Tongue (tissue), 2 donors: Measurements from ENCODE around the gene SLC12A2. TPM values are rescaled to one million over a fixed set of nuclear protein-coding genes. Genes with fewer than 3 reads are reported as not detected.
A peak's percentile ranks its signal among the peaks of the same experiment; 100 is the strongest.

Experiments
- DNase-seq: peaks from one replicate; pipeline ENCODE4 v3.0.0-alpha.2; 2015
- total RNA-seq: library from RNA; depleted of rRNA; stranded (reverse); fragments of >200 nt; gene quantifications from one replicate; pipeline ENCODE4 v1.2.3, GENCODE V29; 2014

SLC12A2 gene
- total RNA-seq, 1 donor from 2014 or later: 108 TPM

DNA sequence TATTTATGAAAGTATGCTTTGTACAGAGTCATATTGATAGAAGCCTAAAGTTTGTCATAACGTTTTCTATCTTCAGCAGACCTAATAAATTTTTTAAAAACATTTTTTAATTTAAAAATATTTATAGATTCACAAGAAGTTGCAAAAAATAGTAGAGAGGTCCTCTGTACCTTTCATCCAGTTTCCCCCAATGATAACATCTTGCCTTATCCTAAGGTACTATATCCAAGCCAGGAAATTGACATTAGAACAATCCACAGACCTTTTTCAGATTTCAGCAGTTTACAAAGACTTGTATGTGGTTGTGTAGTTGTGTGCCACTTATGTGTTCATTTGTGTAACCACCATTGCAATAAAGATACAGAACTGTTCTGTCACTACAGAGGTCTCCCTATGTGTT is 88.5 kb downstream of the SLC12A2 start:
- no peak for DNase-seq

DNA sequence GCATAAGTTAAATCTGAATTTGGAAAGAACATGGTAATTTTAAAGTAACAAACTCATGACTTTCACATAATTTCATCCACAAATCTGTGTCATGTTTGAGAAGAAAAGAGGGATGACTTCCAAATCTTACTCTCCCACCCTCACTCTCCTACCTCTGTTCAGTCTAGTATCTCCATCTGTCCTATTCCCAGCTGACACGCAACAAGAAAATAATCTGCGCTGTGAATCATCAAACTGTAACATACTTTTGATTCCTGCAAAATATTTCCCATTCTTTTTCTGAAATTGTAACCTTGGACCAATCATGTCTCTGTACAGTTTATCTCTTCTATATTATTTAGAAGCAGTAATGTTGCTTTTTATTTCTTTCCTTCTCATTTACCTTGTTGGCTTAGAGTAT is 91.4 kb downstream of the SLC12A2 start:
- no peak for DNase-seq

DNA sequence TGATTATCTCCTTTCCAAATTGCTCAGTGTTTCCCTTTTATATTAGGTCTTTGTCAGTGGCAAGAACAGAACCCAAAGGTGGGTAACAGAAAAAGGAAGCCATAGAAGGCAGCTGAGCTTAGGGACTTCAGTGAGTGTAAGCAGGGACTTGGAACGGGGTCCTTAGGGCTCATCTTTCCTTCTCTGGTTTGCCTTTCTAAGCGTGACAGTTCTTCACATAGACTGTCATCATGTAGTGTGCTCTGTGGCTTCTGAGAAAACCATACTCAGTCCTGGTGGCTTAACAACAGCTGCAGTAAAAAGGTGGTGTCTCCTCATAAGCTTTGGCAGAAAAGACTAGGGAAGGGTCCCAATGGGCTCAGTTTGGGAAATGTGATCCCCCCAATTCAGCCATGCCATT is 108.8 kb downstream of the SLC12A2 start:
- DNase-seq: no peak

DNA sequence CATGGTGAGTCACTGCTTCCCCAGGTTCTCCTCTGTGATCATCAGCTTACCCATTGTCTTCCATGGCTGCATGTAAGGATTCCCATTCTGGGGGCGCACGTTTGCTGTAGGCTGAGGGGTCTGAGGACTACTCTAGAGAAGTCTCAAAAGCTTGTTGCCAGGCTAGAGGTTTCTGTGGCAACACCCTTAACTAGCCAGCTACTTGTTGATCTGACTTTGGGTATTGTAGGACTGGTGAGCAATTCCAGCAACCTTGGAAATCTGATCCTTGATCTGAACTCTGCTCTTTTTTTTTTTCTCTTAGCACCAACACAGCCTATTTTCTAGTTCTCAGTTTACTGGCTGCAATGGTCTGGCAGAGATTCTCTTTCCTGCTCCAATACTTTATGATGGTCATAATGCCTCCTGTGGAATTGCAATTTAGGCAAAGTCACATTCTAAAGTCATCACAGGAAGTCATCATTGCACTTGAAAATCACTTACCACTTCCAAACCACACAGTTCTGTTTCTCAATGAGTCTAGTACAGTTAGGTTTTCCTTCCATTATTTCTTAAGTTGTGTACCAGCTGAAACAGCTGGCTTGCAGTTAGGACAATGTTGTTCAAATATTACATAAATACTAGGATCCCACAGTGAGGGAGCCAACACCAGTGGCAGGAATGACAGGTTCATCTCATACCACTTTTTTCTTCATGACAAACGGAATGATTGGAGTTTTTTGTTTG is 110.3 kb downstream of the SLC12A2 start:
- DNase-seq: no peak

DNA sequence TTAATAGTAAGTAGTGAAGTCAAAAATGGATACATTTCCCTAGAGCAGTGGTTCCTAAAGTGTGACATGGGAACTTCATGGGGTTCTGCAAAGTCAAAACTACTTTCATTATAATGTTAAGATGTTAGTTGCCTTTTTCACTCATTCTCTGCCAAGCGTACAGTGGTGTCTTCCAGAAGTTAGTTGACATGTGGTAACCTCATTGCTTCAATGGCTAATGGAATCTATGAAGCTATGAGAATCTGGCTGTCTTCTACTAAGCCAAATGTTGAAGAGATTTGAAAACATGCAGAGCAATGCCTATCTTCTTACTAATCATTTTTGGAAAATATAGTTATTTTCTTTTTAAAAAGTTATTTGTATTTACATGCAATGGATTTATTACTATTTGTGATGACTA is 111.8 kb downstream of the SLC12A2 start:
- DNase-seq: no peak

DNA sequence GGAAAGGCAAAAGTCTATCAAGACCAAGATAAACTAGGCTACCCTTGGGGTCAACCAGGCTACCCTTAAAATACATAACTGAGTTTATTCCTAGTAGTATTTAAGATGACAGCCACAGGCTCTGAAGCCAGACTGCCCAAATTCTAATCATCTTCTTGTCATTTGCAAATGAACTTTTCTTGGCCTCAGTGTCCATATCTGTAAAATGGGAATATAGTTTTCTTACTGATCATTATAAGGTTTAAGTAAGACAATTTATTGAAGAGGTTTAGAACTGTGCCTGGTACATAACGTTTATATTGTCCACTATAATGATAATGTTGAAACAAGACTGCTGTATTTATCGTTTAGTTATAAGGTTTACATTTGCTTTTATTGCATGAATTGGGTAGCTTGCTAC is 112.5 kb downstream of the SLC12A2 start:
- DNase-seq: no peak

DNA sequence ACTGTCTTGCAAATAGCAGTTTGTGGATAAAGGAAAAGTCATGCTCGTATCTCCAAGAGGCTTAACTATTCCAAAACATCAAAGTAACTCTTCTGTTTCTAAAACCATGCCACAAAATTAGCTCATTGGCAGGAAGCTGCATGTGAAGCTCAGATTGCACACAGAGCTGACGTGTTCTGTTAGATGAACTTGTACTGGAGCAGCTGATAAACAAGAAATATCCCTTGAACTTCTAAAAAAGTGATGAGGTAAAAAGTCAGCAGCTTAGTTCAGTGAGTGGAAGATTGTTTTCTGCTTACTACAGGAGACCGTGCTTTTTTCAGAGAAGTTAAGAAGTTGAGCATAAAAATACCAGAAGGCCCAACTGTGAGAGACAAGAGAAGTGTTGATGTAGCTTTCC is 113.2 kb downstream of the SLC12A2 start:
- DNase-seq: peak; percentile 42

DNA sequence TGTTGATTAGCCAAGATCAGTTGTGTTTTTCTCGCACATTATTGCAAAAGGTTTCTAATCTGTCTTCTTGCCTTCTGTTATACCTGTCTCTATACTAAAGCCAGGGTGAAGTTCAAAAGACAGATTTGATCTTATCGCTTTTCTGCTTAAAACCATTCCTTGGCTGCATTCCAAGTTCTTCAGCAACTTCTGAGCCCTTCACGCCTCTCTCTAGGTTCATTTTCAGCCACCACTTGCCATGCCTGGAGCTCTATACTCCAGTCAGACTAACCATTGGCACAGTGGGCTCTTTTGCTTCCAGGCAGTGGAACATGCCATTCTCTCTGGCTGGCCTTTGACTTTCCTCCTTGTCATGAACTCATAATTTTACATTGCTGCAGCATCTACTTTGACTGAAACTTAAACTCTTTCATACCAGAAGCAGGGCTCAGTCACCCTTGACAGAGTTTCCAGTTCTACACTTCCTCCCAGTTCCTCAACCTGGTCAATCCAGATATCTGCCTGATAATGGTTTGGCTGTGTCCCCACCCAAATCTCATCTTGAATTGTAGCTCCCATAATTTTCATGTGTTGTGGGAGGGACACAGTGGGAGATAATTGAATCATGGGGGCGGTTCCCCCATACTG is 114.4 kb downstream of the SLC12A2 start:
- DNase-seq: no peak

DNA sequence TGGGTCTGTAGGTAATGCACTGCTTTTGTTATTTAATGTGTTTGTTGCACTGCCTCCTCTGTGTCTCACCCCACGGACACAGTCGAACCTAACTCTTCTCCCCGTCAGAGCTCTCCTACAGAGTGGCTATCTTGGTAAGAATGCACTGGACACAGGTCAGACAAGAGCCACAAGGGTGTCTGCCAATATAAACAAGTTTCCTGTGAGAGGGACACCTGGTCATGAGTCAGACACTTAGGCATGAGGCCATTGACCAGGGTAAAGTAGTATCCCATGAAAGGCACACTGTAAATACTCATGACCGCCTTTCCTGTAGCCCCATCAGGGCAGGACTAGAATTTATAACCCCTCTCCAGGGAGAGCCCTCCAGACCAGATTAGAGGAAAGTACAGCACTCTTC is 115.5 kb downstream of the SLC12A2 start:
- DNase-seq: no peak

DNA sequence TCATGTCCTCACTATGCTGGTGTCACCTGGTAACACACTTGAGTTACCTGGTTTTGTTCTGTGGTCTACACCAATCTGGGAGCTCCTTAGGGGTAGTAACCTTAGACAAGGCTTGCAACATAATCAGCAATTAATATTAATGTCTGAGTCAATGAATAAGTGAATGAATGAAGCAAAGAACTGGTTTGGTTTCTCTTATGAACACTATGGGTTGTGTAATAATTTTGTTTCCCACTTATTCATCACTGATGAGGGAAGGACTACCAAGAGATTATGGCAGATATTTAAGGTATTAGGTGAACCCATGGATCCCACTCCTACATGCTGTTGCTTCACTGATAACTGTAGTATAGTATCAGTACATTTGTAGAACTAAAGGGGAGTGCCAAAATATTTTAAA is 116.0 kb downstream of the SLC12A2 start:
- no peak for DNase-seq

DNA sequence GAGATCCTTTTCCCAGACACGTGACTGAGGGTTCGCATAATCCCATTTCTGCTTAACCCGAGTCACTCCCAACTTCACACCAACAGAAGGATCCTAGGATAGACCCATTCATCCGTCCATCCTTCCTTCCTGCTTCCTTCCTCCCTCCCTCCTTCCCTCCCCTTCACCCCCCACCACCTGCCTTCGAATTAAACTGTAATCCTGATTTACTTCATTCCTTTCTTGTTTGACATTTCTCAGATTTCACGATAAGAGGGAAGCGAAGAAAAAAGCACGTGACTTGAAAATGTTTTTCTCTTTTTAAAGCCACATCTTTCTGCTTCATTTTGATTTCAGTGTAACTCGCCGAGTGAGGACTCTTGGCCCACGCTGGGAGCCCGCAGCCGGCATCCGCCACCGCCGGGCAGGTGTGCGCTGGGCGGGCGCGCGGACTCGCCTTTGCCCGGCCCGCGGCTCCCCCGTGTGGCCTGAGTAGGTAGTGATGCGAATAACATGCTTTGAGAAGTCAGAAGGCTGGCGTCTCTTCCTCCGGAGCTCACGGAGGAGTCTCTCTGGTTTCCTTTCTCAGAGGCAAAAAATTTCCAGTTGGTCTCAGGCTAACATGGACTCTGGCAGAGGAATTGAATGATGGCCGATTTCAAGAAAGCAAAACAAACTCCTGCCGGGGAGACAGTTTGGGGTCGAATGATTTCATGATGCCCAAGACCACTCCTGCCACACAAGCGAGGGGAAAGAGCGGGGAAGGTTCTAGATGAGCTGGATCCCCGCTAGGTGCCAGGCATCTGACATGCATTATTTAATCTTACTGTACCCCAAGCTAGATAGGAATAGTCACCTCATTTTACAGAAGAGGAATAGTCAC is 117.7 kb downstream of the SLC12A2 start:
- peak; percentile 89 for DNase-seq

DNA sequence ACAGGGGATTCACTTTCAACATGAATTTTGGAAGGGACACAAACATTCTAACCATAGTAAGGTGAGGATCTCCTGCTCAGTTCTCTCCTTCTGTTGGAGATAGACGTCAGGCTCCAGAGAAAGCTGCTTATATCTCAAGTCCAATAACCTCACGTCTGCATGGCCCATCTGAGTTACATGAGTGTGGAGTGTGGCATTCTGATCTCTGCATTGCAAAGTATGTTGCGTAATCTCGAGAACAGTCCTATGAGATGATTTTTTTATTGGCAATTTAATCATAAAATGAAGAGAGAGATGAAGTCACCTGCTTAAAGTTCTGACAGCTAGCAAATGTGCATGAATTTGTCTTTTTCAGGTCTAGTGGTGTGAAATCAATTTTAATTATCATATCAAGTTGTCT is 118.8 kb downstream of the SLC12A2 start:
- no peak for DNase-seq

DNA sequence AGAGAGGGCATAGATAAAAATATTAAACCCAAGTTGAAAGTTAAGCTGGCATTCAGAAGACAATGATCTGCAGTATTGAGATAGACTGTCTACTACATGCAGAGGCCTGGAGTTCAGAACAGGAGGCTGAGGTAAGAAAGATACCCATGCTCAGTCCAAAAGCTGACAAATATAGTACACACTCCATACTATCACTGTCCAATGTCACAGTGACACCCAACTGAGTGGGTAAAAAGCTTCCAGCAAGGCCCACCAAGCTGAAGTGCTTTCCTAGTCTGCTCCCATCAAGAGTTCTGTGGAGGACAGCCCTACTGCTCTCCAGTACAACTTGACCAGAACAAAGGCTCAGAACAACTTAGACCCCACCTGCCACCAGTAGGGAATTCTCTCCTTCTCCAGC is 124.9 kb downstream of the SLC12A2 start:
- no peak for DNase-seq

DNA sequence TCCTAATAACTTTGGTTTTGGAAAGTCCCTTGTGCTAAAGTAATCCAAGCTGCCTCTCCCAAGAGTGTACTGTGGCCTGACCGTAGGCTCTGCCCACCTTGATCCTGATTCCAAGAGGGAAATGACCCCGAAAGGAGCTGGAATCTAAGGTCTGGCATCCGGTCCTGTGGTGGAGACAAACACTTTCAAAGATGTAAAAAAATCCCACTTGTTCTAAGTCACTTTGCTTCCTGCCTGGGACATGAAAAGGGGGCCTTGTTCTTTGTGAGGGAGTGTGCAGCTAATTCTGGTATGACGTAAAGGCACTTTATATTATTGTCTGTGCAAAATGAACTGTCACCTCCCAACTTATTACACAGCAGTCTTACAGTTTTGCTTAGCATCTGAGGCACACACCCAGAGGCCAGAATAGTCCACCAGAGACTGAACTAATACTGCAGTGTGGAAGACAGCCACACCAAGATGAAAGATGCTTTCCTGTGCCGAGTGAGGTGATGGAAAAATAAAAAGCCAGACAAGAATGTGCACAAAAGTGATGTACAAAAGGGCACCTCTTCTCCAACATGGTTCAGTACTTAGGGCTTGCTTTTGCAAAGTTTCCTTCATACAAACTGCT is 128.7 kb downstream of the SLC12A2 start:
- DNase-seq: peak; percentile 48

DNA sequence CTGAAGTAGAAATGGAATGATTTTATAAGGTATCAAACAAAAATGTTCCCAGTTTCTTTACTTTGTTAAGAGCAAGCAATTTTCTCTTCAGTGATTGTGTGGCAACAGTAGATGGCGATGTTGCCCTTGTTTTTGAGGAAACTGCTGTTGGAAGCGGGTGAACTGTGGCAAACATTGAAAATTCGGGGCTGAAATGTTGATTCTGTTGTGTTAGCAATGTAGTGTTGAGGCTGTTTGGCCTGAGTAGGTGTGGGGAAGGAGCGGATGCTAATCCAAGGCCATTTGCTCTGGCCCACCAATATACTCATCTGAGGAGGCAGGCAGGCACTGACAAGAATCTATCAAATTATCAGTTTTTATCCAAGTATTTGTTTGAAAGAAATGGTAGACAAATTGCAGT is 129.8 kb downstream of the SLC12A2 start:
- DNase-seq: peak; percentile 88

DNA sequence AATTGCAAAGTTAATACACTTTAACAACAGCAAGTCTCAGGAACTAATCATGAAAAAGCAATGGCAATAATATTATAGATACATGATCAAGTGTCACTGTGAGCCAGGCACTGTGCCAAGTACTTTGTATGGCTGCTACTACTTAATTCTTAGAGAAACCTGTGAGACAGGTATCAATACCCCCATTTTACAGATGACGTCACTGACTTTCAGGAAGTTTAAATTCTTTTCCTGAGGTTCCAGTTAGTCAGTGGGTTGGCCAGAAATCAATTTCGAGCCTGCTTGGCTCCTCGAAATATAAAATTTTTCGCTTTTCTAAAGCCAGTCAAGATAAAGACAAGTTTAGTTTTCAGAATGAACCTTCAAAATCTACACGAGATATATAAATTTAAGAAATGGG is 130.3 kb downstream of the SLC12A2 start:
- DNase-seq: no peak

DNA sequence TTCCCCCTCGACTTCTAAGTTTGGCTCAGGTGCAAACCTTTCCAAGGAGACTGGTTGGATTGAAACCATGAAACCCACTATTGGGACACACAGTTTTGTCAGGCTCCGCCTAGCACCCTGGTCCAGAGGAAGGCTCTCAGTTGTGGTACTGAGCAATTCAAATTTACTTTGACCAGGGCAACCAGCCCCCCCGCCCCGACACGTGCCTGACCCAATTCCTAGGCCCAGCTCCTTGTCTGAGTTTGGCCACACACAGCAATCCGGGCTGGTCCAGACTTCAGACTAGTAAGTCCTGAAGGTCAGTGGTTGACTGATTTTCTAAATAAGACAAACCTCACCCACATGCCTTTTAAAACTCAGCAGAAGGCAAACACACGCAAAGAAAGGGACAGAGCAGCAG is 132.7 kb downstream of the SLC12A2 start:
- no peak for DNase-seq

DNA sequence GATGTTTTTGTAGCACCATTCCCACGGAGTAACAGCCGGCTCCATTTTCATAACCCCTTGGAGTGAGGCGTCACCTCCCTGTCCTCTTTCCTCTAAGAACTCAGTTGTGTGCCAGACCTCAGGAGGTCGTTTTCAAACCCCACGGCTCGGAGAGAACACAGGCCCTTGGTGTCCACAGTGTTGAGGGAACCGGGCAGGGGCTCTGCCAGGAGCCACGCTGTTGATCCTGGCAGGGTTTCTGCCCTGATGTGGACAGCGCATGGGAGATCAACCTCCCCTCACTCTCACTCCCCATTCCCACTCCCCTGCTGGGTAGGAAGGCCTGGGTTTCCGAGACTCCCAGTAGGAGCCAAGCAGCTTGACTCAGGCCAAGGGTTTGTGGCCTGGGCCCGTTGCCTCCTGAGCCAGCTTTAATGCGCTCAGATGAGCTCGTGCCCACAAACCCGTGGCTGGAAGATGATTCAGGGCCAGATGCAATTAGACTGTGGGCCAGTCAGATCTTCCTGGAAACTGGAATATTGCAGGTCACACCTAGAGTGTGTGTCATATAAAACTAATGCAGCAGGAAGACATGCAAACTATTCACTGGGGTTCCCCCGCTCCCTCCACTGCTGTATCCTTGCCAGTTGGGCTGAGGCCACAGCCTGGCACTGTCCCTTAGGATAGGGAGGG is 133.4 kb downstream of the SLC12A2 start:
- no peak for DNase-seq

DNA sequence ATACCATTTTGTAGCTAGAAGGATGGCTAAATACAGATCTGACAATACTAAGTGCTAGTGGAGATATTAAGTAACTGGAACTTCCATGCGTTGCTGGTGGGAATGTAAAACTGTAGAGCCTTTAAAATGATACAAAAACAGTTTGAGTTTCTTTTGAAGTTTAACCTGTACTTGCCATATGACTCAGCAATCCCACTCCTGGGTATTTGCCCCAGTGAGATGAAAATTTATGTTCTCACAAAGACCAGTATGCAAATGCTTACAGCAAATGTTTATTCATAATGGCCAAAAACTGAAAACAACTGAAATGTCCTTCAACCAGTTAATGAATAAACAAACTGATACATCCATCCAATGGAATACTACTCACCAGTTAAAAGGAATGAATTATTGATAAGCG is 137.3 kb downstream of the SLC12A2 start:
- DNase-seq: no peak

DNA sequence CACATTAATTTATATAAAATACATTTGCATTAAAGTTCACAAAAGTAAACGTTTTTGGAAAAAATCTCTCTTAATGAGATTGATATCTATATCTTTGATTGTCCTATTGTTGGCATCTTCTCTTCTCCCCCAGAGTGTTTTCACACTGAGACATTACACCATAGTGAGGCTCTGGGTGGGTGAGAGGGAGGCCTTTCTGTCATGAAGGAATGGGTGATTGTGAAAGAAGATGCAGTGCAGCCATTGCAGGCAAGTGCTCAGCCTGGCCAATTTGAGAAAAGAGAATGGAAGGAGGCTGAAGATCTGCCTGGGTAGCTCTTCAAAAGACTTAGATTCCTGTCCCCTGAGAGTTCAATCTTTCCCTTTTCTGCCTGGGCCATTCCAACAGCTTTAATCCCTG is 140.8 kb downstream of the SLC12A2 start:
- no peak for DNase-seq

DNA sequence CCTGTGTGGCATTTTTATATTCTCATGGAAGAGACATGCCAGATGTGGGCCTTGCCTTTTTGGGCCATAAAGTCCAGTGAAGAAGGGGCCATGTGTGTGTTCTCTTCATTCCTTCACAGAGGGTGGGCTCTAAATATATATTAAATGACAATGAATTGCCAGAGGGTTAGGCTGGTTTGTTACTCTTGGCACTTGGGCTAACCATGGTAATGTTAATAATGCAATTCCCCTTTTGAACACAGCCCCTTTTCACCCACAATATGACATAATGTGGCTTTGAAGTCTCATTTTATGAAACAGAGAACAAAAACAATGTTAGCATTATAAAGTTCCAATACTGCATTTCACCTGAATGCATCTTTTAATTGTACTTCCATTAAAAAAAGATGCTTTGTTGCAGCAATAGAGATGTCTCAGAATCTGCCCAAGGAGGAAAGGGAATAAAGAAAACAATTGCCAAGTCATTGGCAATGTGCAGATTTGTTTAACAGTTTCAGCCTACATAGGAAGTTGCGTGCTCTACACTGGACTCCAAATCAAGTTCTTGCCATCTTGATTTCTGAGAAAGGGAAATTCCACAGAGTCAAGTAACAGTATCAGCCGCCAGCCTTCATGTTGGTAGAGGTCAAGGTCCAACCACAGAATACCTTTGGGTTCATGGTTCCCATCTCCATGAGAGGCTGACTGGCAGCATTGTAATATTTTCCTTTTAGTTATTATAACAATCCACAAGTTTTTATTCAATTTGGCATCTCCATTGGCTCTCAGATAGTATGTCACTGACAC is 141.9 kb downstream of the SLC12A2 start:
- no peak for DNase-seq

DNA sequence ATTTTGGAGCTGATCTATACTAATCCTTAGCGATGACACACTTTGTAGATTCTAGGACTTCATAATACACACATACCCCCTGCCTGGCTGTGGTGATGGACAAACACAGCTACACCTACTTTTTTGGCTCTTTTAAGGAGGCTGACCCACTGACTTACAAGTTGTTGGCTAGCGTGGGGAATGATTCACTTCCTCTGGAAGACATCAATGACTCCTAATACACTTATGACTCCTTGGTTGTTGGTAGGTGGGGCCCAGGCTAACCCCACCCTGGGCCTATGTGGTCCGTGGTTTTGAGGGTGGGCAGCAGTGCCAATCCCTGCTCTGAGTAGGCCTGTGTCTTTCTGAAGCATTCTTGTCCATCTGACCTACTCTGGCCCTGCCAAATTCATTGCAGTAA is 144.4 kb downstream of the SLC12A2 start:
- peak; percentile 31 for DNase-seq
